ENCODE measurements around the gene MRPL36.

Gene MRPL36

GRCh38 chr5:1754531-1755220 is 45.0 kb downstream of the MRPL36 start:
- DNase-seq (ENCODE audit: insufficient read length, low spot score) (no peak), FAIRE-seq (no peak)
- TF ChIP-seq POU2F2 (IDR thresholded peaks at IDR 0.05; ENCODE audit: low read depth, low read length) = no peak
- no peak for TF ChIP-seq POLR2AphosphoS5 (IDR thresholded peaks at IDR 0.05; ENCODE audit: low read depth, low read length)
- no peak for TF ChIP-seq POLR2A (IDR thresholded peaks at IDR 0.05; ENCODE audit: low read depth, low read length)
- no peak for TF ChIP-seq SPI1 (IDR thresholded peaks at IDR 0.05; ENCODE audit: low read depth, low read length)
- no peak for TF ChIP-seq PAX5 (IDR thresholded peaks at IDR 0.05; ENCODE audit: insufficient read depth, low read length, severe bottlenecking)
- no peak for TF ChIP-seq TAF1 (IDR thresholded peaks at IDR 0.05; ENCODE audit: low read depth, low read length)

DNA sequence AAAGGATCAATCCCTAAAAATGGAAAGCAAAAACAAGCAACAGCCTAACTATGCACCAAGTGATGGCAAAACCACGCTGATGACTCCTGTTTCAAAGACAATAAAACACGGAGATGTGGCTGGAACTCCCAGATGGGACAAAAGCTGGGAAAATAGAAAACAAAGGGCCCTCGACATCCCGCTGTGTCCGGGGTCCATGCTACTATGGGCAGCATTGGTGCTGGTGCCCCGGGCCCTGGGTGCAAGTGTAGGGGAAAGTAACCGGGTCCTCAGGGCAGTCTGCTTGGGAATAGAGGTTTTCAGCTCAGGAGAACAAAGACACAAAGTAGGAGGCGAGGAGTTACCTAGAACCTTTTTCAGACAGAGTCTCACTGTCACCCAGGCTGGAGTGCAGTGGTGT is 46.1 kb downstream of the MRPL36 start:
- no peak for FAIRE-seq
- TF ChIP-seq PAX5 (IDR thresholded peaks at IDR 0.05; ENCODE audit: insufficient read depth, low read length, severe bottlenecking) (no peak), POU2F2 (IDR thresholded peaks at IDR 0.05; ENCODE audit: low read depth, low read length) (no peak), POLR2A (IDR thresholded peaks at IDR 0.05; ENCODE audit: low read depth, low read length) (no peak), TAF1 (IDR thresholded peaks at IDR 0.05; ENCODE audit: low read depth, low read length) (no peak), POLR2AphosphoS5 (IDR thresholded peaks at IDR 0.05; ENCODE audit: low read depth, low read length) (no peak)
- DNase-seq (ENCODE audit: insufficient read length, low spot score) = no peak

- no peak for FAIRE-seq
Measured at GRCh38 chr5:1752881-1753280, 46.8 kb downstream of the MRPL36 start.

GRCh38 chr5:1751864-1752822 is 47.5 kb downstream of the MRPL36 start:
- FAIRE-seq (no peak), DNase-seq (ENCODE audit: insufficient read length, low spot score) (no peak)
- TF ChIP-seq POU2F2 (IDR thresholded peaks at IDR 0.05; ENCODE audit: low read depth, low read length) = no peak
- no peak for TF ChIP-seq TAF1 (IDR thresholded peaks at IDR 0.05; ENCODE audit: low read depth, low read length)
- TF ChIP-seq PAX5 (IDR thresholded peaks at IDR 0.05; ENCODE audit: insufficient read depth, low read length, severe bottlenecking) = no peak
- no peak for TF ChIP-seq SPI1 (IDR thresholded peaks at IDR 0.05; ENCODE audit: low read depth, low read length)
- no peak for TF ChIP-seq POLR2AphosphoS5 (IDR thresholded peaks at IDR 0.05; ENCODE audit: low read depth, low read length)
- no peak for TF ChIP-seq POLR2A (IDR thresholded peaks at IDR 0.05; ENCODE audit: low read depth, low read length)

More at GRCh38 chr5:1752881-1753280, 46.8 kb downstream of the MRPL36 start:
- DNase-seq (ENCODE audit: insufficient read length, low spot score) = no peak
- TF ChIP-seq TAF1 (IDR thresholded peaks at IDR 0.05; ENCODE audit: low read depth, low read length) (no peak), POU2F2 (IDR thresholded peaks at IDR 0.05; ENCODE audit: low read depth, low read length) (no peak), SPI1 (IDR thresholded peaks at IDR 0.05; ENCODE audit: low read depth, low read length) (no peak), POLR2AphosphoS5 (IDR thresholded peaks at IDR 0.05; ENCODE audit: low read depth, low read length) (no peak), POLR2A (IDR thresholded peaks at IDR 0.05; ENCODE audit: low read depth, low read length) (no peak), PAX5 (IDR thresholded peaks at IDR 0.05; ENCODE audit: insufficient read depth, low read length, severe bottlenecking) (no peak)

DNA sequence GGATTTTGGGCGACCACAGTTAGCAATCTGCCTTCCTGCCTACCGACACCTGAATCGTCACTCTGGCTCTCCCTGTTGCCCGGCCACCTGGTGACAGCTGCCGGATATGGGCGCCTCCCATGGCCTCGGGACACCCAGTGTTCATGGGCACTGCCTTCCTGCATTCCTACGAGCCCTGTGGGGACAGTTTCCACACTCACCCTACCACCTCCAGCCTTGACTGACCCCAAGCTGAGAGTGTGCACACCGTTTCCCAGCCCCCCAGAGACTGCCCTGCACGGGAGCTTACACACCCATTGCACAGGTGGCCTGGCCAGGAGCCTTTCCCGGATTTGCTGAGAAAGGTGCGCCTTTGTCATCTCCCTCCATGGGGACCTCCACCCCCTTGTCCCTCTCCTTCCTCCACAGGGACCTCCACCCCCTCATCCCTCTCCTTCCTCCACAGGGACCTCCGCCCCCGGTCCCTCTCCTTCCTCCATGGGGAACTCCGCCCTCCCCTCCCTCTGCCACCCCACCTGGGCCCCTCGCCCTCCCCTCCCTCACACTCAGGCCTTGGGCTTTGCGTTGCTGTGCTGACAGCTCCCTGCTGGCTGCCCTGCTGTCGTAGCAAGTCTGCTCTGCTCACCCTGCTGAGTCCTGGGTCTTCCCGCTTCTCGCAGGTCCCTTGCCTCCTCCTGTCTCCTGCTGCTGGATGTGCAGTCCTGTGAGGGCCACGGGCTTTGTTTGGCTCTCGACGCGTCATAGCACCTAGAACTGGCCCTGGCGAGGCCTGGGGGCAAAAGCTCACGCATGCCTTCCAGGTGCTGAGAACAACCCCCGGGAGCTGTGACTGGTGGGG is 48.4 kb downstream of the MRPL36 start:
- TF ChIP-seq POLR2AphosphoS5 (IDR thresholded peaks at IDR 0.05; ENCODE audit: low read depth, low read length) = no peak
- TF ChIP-seq POU2F2 (IDR thresholded peaks at IDR 0.05; ENCODE audit: low read depth, low read length) = no peak
- TF ChIP-seq PAX5 (IDR thresholded peaks at IDR 0.05; ENCODE audit: insufficient read depth, low read length, severe bottlenecking) = no peak
- no peak for TF ChIP-seq POLR2A (IDR thresholded peaks at IDR 0.05; ENCODE audit: low read depth, low read length)
- no peak for TF ChIP-seq TAF1 (IDR thresholded peaks at IDR 0.05; ENCODE audit: low read depth, low read length)
- no peak for TF ChIP-seq SPI1 (IDR thresholded peaks at IDR 0.05; ENCODE audit: low read depth, low read length)
- no peak for FAIRE-seq
- no peak for DNase-seq (ENCODE audit: insufficient read length, low spot score)

DNA sequence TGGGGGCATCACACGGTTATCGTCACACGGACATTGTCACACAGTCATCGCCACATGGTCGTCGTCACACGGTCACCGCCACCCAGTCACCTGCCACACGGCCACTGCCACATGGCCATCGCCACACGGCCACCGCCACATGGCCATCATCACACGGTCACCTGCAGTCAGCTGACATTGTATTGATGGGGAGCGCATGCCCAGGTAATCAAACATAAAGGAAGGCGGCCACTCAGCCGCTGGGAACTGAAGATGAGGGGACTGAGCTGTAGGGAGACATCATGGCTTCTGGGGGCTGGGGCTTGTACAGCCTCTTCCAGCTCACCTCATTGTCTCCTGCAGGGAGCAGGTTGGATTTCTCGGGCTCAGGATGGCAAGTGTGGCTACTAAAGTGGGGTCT is 49.2 kb downstream of the MRPL36 start:
- no peak for DNase-seq (ENCODE audit: insufficient read length, low spot score)
- TF ChIP-seq SPI1 (IDR thresholded peaks at IDR 0.05; ENCODE audit: low read depth, low read length) (no peak), POLR2A (IDR thresholded peaks at IDR 0.05; ENCODE audit: low read depth, low read length) (no peak), TAF1 (IDR thresholded peaks at IDR 0.05; ENCODE audit: low read depth, low read length) (no peak), POU2F2 (IDR thresholded peaks at IDR 0.05; ENCODE audit: low read depth, low read length) (no peak), PAX5 (IDR thresholded peaks at IDR 0.05; ENCODE audit: insufficient read depth, low read length, severe bottlenecking) (no peak), POLR2AphosphoS5 (IDR thresholded peaks at IDR 0.05; ENCODE audit: low read depth, low read length) (no peak)
- FAIRE-seq = no peak

GRCh38 chr5:1749346-1750124 is 50.1 kb downstream of the MRPL36 start:
- FAIRE-seq (no peak), DNase-seq (ENCODE audit: insufficient read length, low spot score) (no peak)
- no peak for TF ChIP-seq POLR2AphosphoS5 (IDR thresholded peaks at IDR 0.05; ENCODE audit: low read depth, low read length)
- no peak for TF ChIP-seq TAF1 (IDR thresholded peaks at IDR 0.05; ENCODE audit: low read depth, low read length)
- TF ChIP-seq POLR2A (IDR thresholded peaks at IDR 0.05; ENCODE audit: low read depth, low read length) = no peak
- no peak for TF ChIP-seq POU2F2 (IDR thresholded peaks at IDR 0.05; ENCODE audit: low read depth, low read length)
- TF ChIP-seq SPI1 (IDR thresholded peaks at IDR 0.05; ENCODE audit: low read depth, low read length) = no peak
- no peak for TF ChIP-seq PAX5 (IDR thresholded peaks at IDR 0.05; ENCODE audit: insufficient read depth, low read length, severe bottlenecking)

DNA sequence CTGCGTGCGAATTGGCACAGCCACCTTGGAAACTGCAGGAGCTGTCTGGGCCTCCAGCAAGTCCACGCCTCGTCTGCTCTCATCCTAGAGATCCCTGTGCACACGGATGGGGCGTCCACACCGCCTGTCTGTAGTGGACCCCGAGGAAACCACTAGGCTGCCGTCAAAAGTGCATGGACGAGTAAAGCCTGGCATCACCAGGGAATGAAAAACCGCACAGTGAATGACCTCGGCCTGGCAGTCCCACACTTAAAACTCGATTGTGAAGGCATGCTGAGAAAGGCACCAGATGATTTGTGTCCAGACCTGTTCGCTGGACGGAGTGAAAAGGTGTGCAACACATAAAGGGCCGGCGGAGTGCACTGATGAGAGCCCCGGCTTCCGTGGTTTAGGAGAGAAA is 50.8 kb downstream of the MRPL36 start:
- FAIRE-seq = no peak
- DNase-seq (ENCODE audit: insufficient read length, low spot score) = no peak
- no peak for TF ChIP-seq POLR2AphosphoS5 (IDR thresholded peaks at IDR 0.05; ENCODE audit: low read depth, low read length)
- TF ChIP-seq TAF1 (IDR thresholded peaks at IDR 0.05; ENCODE audit: low read depth, low read length) = no peak
- TF ChIP-seq POLR2A (IDR thresholded peaks at IDR 0.05; ENCODE audit: low read depth, low read length) = no peak
- no peak for TF ChIP-seq PAX5 (IDR thresholded peaks at IDR 0.05; ENCODE audit: insufficient read depth, low read length, severe bottlenecking)
- no peak for TF ChIP-seq POU2F2 (IDR thresholded peaks at IDR 0.05; ENCODE audit: low read depth, low read length)
- TF ChIP-seq SPI1 (IDR thresholded peaks at IDR 0.05; ENCODE audit: low read depth, low read length) = no peak
